Mucosa of rectum (tissue), 2 donors: Measurements from ENCODE around the gene MYL9.
"Not testable (repeated sequence)": the region's sequence is repeated elsewhere in the genome, so short reads cannot be mapped to it uniquely, and the experiment has no call there.

Experiments
- H3K27ac ChIP-seq, 2 donors: one replicate each; pipeline ENCODE4 v1.7.0; 2013; ENCODE audit warnings: inconsistent platforms in 2 of 2, low read depth in 2 of 2, low read length in 2 of 2
- H3K27me3 ChIP-seq, 2 donors: one replicate each; pipeline ENCODE4 v1.7.0; 2013; ENCODE audit warnings: low read length in 2 of 2; ENCODE audit not compliant: control insufficient read depth in 2 of 2, insufficient read depth in 2 of 2
- H3K36me3 ChIP-seq, 2 donors: one replicate each; pipeline ENCODE4 v1.7.0; 2013; ENCODE audit warnings: low read length in 2 of 2; ENCODE audit not compliant: control insufficient read depth in 2 of 2, insufficient read depth in 2 of 2
- H3K4me1 ChIP-seq, 2 donors: one replicate each; pipeline ENCODE4 v1.7.0; 2013; ENCODE audit warnings: low read length in 2 of 2, mild to moderate bottlenecking in 1 of 2; ENCODE audit not compliant: control insufficient read depth in 2 of 2, insufficient read depth in 2 of 2
- H3K4me3 ChIP-seq, 2 donors: one replicate each; pipeline ENCODE4 v1.7.0; 2013; ENCODE audit warnings: low read length in 2 of 2
- H3K9ac ChIP-seq, 2 donors: one replicate each; pipeline ENCODE4 v1.7.0; 2013; ENCODE audit warnings: low read length in 2 of 2, low read depth in 1 of 2, mild to moderate bottlenecking in 1 of 2
- H3K9me3 ChIP-seq, 2 donors: one replicate each; pipeline ENCODE4 v1.7.0; 2013; ENCODE audit warnings: low read length in 2 of 2; ENCODE audit not compliant: control insufficient read depth in 2 of 2
- donor health status: healthy.
- donor health status: Normal muscosa, but diverticular disease.

The MYL9 gene

DNA sequence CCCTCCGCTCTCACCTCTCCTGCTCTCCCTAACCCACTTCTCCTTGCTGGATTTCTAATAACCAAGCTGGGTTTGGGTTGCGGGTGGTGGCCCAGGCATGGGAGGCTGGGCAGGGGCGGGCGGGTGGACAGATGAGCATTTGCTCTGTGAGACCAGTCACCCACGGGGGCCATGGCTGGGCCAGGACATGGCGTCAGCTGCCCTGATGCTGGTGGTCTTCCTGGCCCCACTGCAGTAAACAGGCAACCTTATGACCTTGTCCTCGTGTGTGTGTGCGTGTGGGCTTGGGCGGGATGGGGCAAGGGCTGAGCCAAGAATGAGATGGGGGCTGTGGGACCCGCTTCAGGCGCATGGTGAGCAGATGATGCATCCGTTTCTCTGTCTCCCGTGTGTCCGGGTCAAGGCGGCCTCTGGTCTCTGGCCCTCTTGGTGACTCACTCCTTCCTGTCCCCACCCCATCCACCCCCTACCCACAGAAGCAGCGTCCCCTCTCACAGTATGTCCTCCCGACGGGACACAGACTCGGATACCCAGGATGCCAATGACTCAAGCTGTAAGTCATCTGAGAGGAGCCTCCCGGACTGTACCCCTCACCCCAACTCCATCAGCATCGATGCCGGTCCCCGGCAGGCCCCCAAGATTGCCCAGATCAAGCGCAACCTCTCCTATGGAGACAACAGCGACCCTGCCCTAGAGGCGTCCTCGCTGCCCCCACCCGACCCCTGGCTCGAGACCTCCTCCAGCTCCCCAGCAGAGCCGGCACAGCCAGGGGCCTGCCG, 41.4 kb upstream of the MYL9 start:
- no peaks in the 10 kb centered on the region for H3K9me3 ChIP-seq
- H3K27me3 ChIP-seq = no peaks in the 10 kb centered on the region
- no peaks in the 10 kb centered on the region for H3K4me1 ChIP-seq
- peaks cover 49 to 64% of the 10 kb centered on the region in 2 donors for H3K36me3 ChIP-seq
- no peak overlapping the region for H3K9ac ChIP-seq
- no peak overlapping the region for H3K4me3 ChIP-seq
- no peak overlapping the region for H3K27ac ChIP-seq

DNA sequence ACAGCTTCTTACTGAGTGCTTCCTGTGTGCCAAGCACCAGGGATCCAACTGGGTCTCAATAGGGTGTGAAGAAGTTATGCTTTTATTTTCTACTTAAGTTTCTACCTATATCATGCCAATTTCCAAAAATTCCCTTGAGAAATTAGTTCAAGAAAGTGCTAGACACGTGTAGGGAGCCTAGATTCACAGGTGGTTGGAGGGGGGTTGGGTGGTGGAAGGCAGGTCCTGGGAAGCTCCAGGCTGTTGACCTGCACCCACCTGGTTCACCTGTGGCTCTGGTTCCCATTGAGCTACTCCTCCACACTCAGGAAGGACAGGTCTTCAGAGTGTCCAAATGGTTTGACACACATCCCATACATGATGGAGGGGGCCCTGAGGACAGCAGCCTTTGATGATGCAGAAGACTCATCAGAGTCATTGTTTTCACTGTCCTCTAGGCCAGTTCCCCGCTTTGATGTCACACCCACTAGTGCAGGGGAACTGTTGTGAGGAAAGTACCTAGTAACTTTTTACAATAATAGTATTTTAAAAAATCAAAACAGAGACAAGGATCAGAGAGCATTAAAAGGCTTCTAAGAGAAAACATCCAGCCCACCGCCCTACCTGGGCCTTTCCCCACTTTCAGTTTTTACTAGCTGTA, 39.8 kb upstream of the MYL9 start:
- Histone ChIP-seq H3K9ac (no peak overlapping the region), H3K4me1 (no peaks in the 10 kb centered on the region), H3K27ac (no peak overlapping the region), H3K9me3 (no peaks in the 10 kb centered on the region), H3K4me3 (no peak overlapping the region), H3K27me3 (no peaks in the 10 kb centered on the region), H3K36me3 (peaks cover 52 to 61% of the 10 kb centered on the region in 2 donors)

DNA sequence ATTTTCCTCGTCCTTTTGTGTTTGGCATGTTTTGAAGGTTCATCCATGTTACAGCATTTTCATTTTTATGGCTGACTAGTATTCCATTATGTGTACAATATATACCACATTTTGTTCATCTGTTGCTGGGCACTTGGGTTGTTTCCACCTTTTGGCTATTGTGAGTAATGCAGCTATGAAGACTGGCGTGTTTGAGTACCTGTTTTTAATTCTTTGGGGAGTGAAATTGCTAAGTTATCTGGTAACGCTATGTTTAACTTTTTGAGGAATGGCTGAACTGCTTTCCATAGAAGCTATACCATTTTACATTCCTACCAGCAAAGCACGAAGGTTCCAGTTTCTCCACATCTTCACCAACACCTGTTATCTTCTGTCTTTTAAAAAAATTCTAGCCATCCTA, 37.0 kb upstream of the MYL9 start:
- H3K4me1 ChIP-seq = no peaks in the 10 kb centered on the region
- no peak overlapping the region for H3K27ac ChIP-seq
- no peaks in the 10 kb centered on the region for H3K27me3 ChIP-seq
- H3K9ac ChIP-seq = no peak overlapping the region
- no peaks in the 10 kb centered on the region for H3K9me3 ChIP-seq
- peaks cover 39 to 48% of the 10 kb centered on the region in 2 donors for H3K36me3 ChIP-seq
- H3K4me3 ChIP-seq = no peak overlapping the region

DNA sequence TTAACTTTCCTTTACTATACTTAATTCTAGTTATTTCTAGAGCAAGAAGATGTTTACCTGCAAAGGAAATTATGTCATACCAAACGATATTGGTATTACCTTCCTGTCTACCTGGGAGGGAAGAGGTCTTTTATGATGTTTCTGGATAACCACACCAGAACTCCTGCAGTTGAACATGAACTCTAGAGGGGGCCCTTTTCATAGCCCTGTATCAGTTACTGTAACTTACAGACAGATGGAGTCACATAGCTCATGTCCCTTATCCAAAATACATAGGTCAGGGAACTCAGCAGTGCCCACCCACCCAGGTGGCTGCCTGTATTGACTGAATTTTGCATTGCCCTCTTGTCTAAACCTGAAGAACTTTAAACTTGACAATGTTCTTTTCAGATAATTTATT, 35.1 kb upstream of the MYL9 start:
- Histone ChIP-seq H3K9ac (no peak overlapping the region), H3K4me3 (no peak overlapping the region), H3K4me1 (no peaks in the 10 kb centered on the region), H3K27ac (no peak overlapping the region), H3K36me3 (peaks cover 26 to 36% of the 10 kb centered on the region in 2 donors), H3K27me3 (no peaks in the 10 kb centered on the region), H3K9me3 (no peaks in the 10 kb centered on the region)

DNA sequence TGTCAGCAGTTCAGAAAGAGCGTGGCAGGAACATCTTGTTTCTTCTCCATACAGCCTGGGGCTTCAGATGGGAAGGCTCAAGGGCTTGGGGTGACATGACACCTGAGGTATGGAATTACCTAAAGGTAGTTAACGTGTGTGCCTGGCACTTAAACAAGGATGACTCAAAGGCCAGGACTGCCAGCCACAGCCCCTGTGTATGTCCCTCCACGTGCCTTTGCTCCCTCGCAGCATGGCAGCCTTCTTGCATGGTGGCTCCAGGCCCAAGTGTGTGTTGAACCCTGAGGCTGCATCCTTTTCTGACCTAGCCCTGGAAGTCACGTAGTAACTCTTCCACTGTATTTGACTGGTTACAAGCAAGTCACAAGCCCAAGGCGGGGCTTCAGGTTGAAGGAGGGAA, 33.6 kb upstream of the MYL9 start:
- Histone ChIP-seq H3K9ac (no peak overlapping the region), H3K27ac (no peak overlapping the region), H3K9me3 (no peaks in the 10 kb centered on the region), H3K27me3 (no peaks in the 10 kb centered on the region), H3K4me3 (no peak overlapping the region), H3K36me3 (peaks cover 28 to 32% of the 10 kb centered on the region in 2 donors), H3K4me1 (no peaks in the 10 kb centered on the region)

DNA sequence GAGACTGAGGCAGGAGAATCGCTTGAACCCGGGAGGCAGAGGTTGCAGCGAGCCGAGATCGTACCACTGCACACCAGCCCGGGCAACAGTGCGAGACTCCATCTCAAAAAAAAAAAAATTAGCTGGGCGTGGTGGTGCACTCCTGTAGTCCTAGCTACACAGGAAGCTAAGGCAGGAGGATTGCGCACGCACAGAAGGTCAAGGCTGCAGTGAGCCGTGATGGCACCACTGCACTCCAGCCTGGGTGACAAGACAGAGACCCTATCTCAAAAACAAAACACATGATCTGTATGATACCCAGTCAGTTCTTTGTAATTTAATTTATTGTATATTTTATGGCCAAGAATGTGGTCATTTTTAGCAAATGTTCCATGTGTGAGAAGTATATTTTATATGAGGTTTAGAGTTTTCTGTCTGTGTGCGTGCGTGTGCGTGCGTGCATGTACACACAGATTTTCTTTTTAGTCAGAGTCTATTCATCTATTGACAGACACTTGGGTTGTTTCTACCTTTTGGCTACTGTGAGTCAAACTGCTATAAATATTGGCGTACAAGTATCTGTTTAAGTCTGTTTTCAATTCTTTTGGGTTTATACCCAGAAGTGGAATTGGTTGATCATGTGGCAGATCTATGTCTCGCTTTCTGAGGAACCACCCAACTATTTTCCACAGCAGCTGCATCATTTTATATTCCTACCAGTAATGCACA, 22.2 kb upstream of the MYL9 start:
- Histone ChIP-seq H3K4me1 (no peaks in the 10 kb centered on the region), H3K27ac (no peak overlapping the region), H3K4me3 (no peak overlapping the region), H3K36me3 (peaks cover 14 to 17% of the 10 kb centered on the region in 2 donors), H3K9ac (no peak overlapping the region), H3K9me3 (no peaks in the 10 kb centered on the region), H3K27me3 (no peaks in the 10 kb centered on the region)

DNA sequence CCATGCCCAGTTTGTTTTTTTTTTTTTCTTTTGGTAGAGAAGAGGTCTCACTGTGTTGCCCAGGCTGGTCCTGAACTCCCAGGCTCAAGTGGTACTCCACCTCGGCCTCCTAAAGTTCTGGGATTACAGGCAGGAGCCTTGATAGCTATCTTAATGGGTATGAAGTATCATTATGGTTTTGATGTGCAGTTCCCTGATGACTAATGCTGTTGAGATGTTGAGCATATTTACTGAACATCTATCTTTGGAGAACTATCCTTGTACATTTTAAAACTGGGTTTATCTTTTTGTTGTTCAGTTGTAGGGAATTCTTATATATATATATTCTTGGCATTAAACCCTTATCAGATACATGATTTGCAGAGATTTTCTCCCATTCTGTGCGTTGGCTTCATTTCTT, 21.4 kb upstream of the MYL9 start:
- Histone ChIP-seq H3K9me3 (no peaks in the 10 kb centered on the region), H3K36me3 (peaks cover 14 to 19% of the 10 kb centered on the region in 2 donors), H3K4me1 (no peaks in the 10 kb centered on the region), H3K27ac (no peak overlapping the region), H3K27me3 (no peaks in the 10 kb centered on the region), H3K4me3 (no peak overlapping the region), H3K9ac (no peak overlapping the region)

DNA sequence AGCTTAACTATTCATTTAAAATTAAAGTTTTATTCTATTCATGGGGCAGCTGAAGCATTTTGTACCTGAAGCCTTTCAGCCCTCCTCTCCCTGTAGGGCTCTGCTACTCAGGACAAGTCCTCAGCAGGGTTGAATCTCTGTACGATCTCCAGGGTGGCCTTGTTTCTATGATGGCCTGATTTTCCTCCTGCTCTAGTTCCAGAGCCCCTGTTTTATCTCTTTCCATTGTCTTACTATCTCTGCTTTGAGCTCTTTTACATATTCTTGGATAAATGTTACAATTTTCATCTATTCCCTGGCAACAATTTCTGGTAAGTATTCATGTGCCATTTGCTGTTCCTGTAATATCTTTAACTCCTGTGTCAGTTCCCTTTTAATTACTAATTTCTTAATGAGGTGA, 19.8 kb upstream of the MYL9 start:
- Histone ChIP-seq H3K36me3 (peaks cover 22 to 29% of the 10 kb centered on the region in 2 donors), H3K4me1 (no peaks in the 10 kb centered on the region)

DNA sequence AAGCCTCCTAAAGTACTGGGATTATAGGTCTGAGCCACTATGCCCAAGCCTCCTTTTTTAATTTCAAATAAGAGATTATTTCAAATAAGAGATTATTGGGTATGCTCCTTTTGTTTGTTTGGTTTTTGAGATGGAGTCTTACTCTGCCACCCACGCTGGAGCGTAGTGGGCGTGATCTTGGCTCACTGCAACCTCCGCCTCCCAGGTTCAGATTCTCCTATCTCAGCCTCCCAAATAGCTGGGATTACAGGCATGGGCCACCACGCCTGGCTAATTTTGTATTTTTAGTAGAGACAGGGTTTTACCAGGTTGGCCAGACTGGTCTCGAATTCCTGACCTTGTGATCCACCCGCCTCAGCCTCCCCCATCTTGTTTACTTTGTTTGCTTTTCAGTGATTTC, 18.9 kb upstream of the MYL9 start:
- H3K4me3 ChIP-seq, H3K9me3 ChIP-seq, H3K9ac ChIP-seq, H3K27ac ChIP-seq, H3K4me1 ChIP-seq, H3K27me3 ChIP-seq: not testable (repeated sequence)
- peaks cover 30 to 38% of the 10 kb centered on the region in 2 donors for H3K36me3 ChIP-seq

More for the DNA sequence above, 19.8 kb upstream of the MYL9 start:
- Histone ChIP-seq H3K9ac (no peak overlapping the region), H3K27ac (no peak overlapping the region), H3K9me3 (no peaks in the 10 kb centered on the region), H3K27me3 (no peaks in the 10 kb centered on the region), H3K4me3 (no peak overlapping the region)

DNA sequence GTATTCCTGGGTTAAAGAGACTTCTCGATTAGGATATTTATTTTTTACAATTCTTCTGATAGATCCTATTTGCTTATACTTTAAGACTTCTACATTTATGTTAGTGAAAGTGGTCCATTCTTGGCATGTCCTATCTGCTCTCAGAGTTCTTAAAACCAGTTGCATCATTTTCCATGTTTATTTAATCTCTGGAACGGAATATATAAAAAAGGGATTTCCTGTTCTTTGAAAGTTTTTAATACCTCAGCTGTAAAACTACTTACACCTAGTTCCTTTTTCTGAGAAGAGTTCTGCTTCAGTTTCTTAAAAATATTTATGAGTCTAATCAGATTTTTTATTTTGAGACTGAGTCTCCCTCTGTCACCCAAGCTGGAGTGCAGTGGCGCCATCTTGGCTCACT, 18.0 kb upstream of the MYL9 start:
- Histone ChIP-seq H3K36me3 (peaks cover 30 to 35% of the 10 kb centered on the region in 2 donors), H3K27me3 (no peaks in the 10 kb centered on the region), H3K27ac (no peak overlapping the region), H3K9ac (no peak overlapping the region), H3K4me3 (no peak overlapping the region), H3K9me3 (no peaks in the 10 kb centered on the region), H3K4me1 (no peaks in the 10 kb centered on the region)
